NCI-H526 (cell line): ENCODE data around the gene EPHA10.
"Not testable (repeated sequence)": the region's sequence is repeated elsewhere in the genome, so short reads cannot be mapped to it uniquely, and the experiment has no call there.

ENCODE experiments used
- DNase-seq, 2 experiments: peaks; one replicate each; lab custom pipeline; 2025; lab: John Stamatoyannopoulos, UW

EPHA10 gene

DNA sequence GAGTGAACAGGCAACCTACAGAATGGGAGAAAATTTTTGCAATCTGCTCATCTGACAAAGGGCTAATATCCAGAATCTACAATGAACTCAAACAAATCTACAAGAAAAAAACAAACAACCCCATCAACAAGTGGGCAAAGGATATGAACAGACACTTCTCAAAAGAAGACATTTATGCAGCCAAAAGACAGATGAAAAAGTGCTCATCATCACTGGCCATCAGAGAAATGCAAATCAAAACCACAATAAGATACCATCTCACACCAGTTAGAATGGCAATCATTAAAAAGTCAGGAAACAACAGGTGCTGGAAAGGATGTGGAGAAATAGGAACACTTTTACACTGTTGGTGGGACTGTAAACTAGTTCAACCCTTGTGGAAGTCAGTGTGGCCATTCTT, 6.5 kb upstream of the EPHA10 start:
- DNase-seq = not testable (repeated sequence)

DNA sequence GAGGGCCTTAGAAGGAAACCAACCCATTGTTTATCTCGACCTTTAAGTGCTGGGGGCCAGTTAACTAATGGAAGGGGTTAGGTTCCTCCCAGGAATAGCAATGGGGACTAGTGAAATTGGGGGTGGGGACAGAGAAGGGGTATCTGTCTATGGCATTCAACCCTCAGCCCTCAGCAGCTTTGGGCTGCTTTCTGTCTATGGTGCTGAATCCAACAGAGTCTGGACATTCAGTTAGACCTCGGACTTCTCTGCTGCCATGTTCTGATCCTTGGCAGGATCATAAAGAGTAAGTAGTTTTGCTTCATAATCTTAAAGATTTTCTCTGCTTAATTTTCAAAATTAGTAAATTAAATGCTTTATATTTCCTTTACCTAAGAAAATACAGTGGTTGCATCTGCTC, 2.6 kb upstream of the EPHA10 start:
- no peak for DNase-seq

DNA sequence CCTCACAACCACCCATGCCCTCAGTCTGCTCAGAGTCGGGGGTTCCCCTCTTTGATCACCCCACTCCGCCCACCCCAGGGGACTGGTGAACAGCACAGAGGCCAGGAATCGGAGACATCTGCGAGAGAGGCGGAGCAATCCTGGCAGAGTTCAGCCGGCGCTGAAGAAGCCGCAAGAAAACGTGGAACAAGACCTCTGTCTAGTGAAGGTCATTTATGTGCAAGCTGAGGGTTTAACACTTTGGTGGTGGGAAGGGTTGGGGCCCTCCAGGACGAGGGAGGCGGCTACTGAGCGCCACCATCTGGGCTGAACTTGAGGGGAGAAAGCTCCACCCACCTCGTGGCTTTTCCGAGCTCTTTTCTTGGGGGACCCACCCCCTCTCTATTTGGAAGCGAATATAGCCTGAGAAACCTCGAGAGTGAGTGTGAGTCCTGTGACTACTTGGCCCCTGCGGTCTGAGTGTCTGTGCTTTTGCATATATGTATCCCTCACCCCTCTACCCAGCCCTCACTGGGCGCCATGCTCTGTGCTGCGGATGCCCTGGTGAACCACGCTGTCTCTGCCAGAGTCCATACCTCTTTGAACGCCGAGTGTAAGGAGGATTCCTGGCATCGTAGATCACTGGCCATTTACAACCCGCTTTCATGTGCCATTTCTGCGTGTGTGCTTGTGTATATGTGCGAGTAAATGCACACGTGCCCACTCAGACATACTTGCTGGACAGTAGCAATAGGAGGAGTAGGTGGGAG, 1.2 kb upstream of the EPHA10 start:
- peak; percentile 80 to 93 for DNase-seq

DNA sequence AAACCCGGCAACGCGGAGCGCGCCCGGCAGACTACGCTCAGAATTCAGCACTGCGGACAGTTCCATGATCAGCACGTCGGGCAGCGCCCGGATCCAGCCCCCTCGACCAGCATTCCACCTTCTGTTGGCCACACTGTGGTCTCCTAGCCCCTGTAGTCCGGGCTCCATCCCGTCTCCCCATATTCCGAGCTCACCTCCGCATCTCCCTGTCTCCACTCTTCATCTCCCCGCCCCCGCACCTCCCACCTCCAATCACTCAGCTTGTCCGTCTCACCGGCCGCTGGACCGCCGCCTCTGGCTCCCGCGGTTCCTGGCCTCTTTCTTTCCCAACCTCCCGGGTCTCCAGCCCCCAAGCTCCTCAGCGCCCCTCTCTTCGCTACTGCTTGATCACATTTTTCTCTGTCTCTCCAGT, 500 bp downstream of the EPHA10 start:
- DNase-seq = peak; percentile 35 to 83

DNA sequence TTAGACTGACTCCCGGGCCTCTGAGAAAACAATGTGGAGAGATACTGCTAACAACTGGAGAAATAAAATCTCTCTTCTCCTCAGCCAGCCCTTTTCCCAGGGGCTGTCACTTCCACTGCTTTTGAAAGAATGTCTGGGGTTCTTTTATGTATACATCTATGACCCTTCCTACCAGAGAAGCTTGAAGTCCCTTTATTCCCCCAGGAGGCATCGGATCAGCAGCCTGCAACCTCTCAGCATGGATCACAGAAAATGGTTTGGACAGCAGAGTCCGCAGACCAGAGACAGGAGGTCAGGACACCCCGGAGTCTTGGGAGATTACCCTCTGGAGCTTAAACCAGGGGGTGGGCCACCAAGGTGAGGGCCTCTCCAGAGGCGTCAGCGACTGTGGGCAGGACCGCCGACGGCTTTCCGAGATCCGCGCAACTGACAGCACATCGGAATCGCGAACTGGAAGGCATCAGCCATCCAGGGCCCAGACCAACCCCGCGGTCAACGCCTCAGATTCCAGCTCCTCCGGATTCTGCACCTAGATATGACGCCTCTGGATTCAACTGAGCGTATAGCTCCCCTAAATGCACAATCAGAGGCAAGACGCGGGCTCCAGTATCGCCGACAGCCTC, 1.0 kb downstream of the EPHA10 start:
- DNase-seq = peak in 1 of 2 experiments; percentile 58

DNA sequence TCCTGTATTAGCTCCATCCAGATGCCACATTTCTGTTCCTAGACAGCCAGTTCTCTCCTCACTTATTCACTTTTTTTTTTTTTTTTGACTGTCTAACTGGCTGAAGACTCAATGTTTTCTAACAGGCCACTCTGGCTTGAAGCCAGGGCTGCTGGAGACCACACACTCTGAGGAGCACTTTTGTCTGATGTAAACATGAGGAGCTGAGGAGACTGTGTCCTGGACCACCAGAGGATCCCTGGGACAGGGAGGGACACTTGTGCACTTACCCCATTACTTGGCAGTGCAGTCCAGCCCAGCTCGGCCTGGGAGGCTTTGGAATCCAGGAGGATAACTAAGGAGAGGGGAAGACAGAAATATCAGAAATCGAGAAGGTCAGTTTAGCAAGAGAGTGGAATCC, 2.4 kb downstream of the EPHA10 start:
- DNase-seq = no peak

DNA sequence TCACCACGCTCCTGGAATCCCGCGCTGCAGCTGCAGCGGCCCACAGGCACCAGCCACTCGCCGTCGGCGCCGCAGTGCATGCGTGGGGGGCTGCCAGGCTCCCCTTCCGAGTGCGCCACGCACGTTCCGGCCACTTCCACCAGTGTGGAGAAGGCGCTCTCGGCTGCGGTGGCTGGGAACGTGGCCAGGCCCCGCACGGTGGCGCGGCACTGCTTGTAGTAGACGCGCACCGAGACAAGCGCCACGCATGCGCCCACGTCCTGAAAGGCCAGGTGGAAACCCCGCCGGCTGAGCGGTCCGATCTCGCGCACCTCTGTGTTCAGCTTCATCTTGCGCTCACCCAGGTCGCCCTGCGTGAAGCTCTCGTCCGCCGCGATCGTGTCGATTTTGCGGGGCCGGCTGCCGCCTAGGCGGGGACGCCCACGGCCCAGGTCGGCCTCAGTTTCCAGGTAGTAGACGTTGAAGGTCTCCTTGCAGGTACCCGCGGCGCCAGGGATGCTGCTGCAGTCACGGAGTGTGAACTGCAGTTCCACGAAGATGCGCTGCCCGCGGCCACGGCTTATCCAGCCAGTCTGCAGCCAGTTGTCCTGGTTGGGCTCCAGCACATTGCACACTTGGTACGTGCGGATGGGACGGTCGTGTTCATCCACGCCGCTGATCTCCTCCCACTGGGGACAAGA, 3.4 kb downstream of the EPHA10 start:
- no peak for DNase-seq

DNA sequence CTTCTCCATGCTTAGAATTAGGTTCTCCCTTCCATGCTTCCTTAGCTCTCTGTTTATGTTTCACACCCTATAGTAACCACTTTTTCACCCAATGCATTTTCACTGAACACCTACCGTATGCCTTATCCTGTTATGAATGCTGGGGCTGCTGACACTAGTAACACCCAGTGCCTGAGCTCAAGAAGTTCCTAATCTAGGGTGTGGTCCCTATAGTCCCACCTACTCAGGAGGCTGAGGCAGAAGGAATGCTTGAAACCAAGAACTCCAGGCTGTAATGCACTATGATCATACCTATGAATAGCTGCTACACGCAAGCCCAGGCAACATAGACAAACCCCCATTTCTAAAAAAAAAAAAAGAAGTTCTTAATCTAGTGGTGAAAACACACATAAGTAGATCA, 5.5 kb downstream of the EPHA10 start:
- no peak for DNase-seq

DNA sequence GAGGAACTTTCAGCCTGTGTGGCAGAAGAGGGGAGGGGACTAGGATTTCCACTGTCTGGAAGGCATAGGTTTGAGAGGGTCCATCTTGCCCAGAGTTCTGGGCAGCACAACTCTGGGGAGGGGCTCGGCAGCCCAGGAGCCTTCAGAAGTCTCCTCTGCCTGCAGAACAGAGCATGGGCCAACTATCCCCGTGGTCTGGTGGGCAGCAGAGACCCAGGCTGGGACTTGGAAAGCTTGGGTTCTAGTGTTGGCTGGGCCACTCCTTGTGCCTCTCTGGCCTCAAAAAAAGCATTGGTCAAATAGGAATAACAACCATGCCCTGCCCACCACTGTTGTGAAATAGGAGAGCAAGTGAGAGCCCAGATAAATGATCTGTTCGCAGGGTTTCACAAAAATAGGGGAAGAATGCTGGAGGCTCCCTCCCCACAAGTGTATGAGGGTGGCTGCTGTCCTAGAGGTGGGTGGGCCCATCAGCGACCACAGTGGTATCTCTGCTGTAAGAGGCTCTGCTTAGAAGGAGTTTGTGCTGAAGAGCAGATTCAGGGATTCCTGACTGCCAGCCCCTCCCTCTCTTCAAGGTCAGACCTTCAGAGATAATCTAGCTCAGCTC, 8.9 kb downstream of the EPHA10 start:
- DNase-seq = no peak

DNA sequence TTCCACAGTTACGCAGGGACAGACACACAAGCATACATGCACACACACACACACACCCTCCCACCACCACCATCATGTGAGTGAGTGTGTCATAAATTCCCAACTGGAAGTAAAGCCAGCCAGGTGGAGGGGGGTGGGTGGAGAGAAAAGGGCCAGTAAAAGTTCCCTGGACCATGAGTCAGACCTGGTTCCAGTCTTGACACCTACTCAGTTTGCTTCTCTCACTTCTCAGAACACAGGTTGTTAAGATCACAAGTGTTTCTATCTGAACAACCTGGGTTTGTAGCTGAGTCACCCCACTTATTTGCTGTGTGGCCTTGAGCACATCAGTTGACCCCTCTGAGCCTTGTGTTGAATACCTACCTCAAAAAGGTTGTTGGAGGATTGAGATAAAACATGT, 9.6 kb downstream of the EPHA10 start:
- no peak for DNase-seq

DNA sequence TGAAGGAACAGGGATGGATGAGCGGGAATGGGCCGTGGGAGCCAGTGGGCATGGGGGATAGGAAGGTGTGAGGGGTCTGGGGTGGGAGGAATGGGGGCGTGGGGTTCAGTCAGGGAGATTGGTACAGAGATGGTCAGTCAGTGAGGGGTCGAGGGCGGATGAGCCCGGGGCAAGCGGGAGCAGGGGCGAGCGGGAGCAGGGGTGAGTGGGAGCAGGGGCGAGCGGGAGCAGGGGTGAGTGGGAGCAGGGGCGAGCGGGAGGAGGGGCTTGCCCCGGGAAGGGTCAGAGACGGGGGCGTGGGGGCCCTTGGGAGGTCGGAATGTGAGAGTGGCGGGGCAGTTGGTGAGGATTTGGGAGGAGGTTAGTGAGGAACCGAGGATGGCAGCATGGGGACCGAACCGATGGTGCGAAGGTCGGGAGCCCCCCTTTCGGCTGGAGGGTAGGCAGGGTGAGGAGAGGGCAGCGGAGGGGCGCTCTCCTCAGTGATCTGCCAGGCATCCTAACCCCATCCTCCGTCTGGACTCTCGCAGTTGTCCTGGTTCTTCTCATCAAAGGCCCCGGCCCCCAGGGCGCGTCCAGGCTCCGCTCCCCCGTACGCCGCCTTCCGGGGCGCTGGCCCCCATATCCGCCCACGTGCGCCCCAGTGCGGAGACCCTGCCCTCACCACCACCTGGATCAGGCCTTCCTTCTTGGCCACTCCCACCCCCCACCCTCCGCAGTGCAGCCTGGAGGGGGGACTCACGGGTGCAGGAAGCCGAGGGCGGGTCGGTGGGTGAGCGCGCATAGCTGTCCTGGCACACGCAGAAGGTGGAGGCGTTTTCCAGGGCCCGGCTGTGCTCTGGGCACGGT, 11.2 kb downstream of the EPHA10 start:
- DNase-seq = no peak

DNA sequence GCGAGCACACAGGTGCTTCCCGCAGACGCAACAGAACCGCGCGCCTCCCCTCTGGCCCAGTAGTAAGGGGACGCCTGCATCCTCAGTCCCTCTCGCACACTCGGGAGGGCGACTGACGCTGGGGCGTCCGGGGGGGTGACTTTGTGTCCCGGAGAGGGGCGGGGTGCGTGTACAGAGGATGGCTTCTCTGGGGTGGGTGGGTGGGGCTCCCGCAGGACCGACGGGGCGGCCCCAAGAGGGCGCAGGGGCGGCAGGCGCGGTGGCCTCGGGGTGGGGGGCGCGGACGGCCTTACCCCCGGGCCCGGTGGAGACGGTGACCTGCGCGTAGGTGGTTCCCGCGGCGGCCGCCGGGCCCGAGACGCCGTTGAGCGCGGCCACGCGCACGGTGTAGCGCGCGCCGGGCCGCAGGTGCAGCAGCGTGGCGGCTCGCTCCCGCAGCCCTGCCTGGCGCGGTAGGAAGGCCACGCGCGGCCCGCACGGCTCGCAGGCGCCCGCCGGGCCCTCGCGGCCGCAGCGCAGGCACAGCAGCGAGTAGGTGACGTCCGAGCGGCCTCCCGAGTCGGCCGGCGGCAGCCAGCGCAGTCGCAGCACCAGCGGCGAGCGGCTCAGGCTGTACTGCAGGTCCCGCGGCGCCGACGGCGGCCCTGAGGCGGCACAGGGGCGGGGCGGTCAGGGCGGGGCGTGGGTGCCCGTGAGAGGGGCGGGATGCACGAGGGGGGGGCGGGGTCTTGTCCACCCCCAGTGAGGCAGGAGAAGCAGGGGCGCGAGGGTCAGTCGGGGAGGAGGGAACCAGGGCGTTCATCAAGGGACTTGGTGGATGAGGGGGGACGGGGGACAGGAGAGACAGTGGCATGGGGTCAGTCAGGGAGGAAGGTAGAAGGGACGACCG, 12.1 kb downstream of the EPHA10 start:
- peak; percentile 72 to 94 for DNase-seq

DNA sequence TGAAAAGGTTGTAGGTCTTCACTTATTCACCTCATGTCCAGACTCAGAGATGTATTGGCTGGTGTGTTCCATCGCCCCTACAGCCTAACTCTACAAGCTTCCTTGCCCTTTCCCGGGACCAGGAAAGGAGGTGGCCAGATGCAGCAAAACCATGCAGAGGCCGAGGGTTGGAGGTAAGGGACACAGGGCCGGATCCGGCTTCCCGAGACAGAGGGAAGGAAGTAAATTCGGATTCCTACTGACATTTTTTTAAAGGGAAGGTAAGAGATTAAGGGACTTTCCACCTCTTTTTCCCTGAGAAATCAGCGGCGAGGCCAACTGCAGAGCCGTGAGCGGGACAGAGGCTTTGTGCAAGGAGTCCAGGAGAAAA, 12.7 kb downstream of the EPHA10 start:
- peak in 1 of 2 experiments; percentile 72 for DNase-seq

DNA sequence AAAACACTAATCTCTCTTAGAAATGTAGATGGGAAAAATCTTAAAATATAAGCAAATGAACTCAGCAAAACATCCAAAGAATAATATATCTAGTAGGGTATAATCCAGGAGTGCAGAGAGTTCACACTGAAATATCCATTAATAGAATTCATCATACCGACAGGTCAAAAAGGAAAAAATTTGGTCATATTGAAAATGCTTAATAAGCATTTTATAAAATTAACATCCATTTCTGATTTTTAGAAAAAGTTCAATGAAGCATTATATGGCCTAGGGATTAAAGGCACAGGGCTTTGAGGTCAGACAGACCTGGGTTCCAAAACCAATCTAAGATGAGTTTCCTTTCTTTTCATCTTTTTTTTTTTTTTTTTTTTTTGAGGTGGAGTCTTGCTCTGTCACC, 16.4 kb downstream of the EPHA10 start:
- DNase-seq = no peak

DNA sequence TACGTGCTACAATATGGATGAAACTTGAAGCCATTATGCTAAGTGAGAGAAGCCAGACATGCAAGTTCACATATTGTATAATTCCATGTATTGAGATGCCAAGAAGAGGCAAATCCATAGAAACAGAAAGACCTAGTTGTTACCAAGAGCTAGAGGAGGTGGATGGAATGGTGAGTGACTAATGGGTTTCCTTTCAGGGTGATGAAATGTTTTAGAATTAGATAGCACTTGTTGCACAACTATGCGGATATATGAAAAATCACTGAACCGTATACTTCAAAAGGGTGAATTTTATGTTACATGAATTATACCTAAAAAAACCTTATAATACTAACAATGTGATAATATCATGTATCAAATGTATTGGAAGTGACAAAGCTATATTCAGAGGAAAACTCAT, 18.1 kb downstream of the EPHA10 start:
- DNase-seq = no peak

DNA sequence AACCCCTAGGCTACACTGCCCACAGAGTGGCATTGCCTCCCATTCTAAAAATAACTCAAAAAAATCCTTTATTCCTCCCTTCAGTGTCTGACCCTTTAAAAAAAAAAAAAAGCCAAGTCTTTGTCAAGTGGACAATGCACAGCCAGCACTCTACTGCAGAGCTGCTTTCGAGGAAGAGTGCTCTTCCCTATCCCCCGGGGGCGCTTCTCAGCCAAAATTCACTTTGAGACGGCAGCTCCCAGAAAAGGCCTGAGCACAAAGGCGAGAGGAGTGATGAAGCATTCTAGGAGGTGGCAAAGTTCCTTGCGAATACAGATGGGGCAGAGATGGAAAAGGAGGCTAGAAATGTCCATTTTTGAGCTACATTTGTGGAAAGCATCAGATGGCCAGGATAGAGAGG, 23.3 kb downstream of the EPHA10 start:
- no peak for DNase-seq

DNA sequence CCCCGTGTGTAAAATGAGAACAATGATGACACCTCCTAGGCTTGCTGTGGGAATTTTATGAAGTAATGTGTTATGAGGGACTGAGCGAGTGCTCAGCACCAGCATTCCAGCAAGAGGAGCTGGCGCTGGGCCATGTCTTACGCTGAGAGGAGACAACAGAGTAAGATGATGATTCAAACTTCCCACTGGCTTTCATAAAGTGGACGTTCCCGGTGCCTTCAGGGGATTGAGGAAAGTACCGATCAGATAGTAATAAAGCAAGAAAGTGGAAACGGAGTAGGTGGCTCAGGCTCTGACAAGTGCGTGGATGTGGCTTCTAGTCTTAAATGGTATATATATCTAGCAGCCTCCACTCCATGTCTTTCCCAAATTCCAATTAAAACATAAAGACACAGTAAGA, 23.8 kb downstream of the EPHA10 start:
- no peak for DNase-seq

DNA sequence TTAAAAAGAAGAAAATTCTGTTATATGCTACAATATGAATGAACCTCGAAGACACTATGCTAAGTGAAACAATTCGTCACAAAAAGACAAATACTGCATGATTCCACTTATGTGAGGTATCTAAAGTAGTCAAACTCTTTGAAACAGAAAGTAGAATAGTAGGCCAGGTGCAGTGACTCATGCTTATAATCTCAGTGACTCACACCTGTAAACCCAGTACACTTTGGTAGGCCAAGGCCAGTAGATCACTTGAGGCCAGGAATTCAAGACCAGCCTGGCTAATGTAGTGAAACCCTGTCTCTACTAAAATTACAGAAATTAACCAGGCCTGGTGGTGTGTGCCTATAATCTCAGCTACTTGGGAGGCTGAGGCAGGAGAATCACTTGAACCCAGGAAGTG, 25.7 kb downstream of the EPHA10 start:
- DNase-seq = no peak

DNA sequence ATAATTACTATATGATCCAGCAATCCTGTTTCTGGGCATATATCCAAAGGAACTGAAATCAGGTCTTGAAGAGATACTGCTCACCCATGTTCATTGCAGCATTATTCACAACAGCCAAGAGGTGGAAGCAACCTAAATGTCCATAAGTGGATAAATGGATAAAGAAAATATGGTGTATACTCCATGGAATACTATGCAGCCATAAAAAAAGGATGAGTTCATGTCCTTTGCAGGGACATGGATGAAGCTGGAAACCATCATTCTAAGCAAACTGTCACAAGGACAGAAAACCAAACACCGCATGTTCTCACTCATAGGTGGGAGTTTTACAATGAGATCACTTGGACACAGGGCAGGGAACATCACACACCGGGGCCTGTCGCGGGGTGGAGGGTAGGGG, 26.3 kb downstream of the EPHA10 start:
- not testable (repeated sequence) for DNase-seq

DNA sequence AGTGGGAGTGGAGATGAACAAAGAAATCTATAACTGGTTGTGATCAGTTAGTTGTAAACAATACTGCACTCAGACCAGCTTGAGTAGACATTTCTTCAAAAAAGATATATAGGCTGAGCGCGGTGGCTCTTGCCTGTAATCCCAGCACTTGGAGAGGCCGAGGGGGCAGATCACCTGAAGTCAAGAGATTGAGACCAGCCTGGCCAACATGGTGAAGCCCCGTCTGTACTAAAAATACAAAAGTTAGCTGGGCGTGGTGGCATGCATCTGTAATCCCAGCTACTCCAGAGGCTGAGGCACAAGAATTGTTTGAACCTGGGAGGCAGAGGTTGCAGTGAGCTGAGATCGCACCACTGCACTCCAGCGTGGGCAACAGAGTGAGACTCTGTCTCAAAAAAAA, 26.9 kb downstream of the EPHA10 start:
- DNase-seq = not testable (repeated sequence)
